ENCODE measurements around the gene PIR. TPM values are rescaled to one million over a fixed set of nuclear protein-coding genes. Genes with fewer than 3 reads are reported as not detected.

PIR gene
- polyA plus RNA-seq, 1 donor from 2014 or later = 0.81 TPM

- Histone ChIP-seq H3K27me3 (ENCODE audit: insufficient read depth, low read depth, low read length) (no peaks in the 10 kb centered on the region), H4K20me1 (ENCODE audit: insufficient read depth) (no peaks in the 10 kb centered on the region)
- no peak for TF ChIP-seq CTCF (IDR thresholded peaks at IDR 0.05; ENCODE audit: poor library complexity, severe bottlenecking)
- no peak for TF ChIP-seq SMC3 (conservative IDR thresholded peaks at IDR 0.05; ENCODE audit: poor library complexity)
- TF ChIP-seq REST (IDR thresholded peaks at IDR 0.05; ENCODE audit: borderline replicate concordance) = no peak
- no peak for TF ChIP-seq RAD21 (conservative IDR thresholded peaks at IDR 0.05)
- TF ChIP-seq MXI1 (conservative IDR thresholded peaks at IDR 0.05; ENCODE audit: poor library complexity, severe bottlenecking) = no peak
- TF ChIP-seq TAF1 (IDR thresholded peaks at IDR 0.05; ENCODE audit: low read depth) = no peak
- no peak for TF ChIP-seq EP300 (conservative IDR thresholded peaks at IDR 0.05; ENCODE audit: poor library complexity, severe bottlenecking)
Observed at GRCh38 chrX:15340867-15341266, 152.3 kb downstream of the PIR start.

GRCh38 chrX:15336023-15336413 is 157.1 kb downstream of the PIR start:
- H3K36me3 ChIP-seq (ENCODE audit: insufficient read depth, low read length) = no peaks in the 10 kb centered on the region
- no peaks in the 10 kb centered on the region for H3K9me2 ChIP-seq (ENCODE audit: insufficient read depth, low read length)
- no peaks in the 10 kb centered on the region for H3K27me3 ChIP-seq (ENCODE audit: insufficient read depth, low read depth, low read length)
- no peak for TF ChIP-seq MXI1 (conservative IDR thresholded peaks at IDR 0.05; ENCODE audit: poor library complexity, severe bottlenecking)
- no peak for TF ChIP-seq EP300 (conservative IDR thresholded peaks at IDR 0.05; ENCODE audit: poor library complexity, severe bottlenecking)
- no peak for TF ChIP-seq CTCF (IDR thresholded peaks at IDR 0.05; ENCODE audit: poor library complexity, severe bottlenecking)
- TF ChIP-seq RAD21 (conservative IDR thresholded peaks at IDR 0.05) = no peak
- TF ChIP-seq SMC3 (conservative IDR thresholded peaks at IDR 0.05; ENCODE audit: poor library complexity) = no peak
- no peak for TF ChIP-seq REST (IDR thresholded peaks at IDR 0.05; ENCODE audit: borderline replicate concordance)
- TF ChIP-seq POLR2AphosphoS5 (IDR thresholded peaks at IDR 0.05) = no peak
- TF ChIP-seq TAF1 (IDR thresholded peaks at IDR 0.05; ENCODE audit: low read depth) = no peak
- no peaks in the 10 kb centered on the region for H3K9me3 ChIP-seq (ENCODE audit: low read length)
- H3K4me3 ChIP-seq (ENCODE audit: low read length) = peak overlapping the region; percentile 81
- H4K20me1 ChIP-seq (ENCODE audit: insufficient read depth) = no peaks in the 10 kb centered on the region
- H2AFZ ChIP-seq (ENCODE audit: low read depth, low read length) = peak overlapping the region; percentile 33
- H3K9ac ChIP-seq (ENCODE audit: low read length) = peak overlapping the region; percentile 46
- no peak overlapping the region for H3K27ac ChIP-seq (ENCODE audit: low read length)
- H3K4me2 ChIP-seq (ENCODE audit: low read length) = peak overlapping the region; percentile 70
- H3F3A ChIP-seq (ENCODE audit: insufficient read depth, low read length, poor library complexity, severe bottlenecking) = no peaks in the 10 kb centered on the region
- H3K79me2 ChIP-seq (replicated peaks; ENCODE audit: insufficient read depth, low read length) = peaks cover 5% of the 10 kb centered on the region

More at GRCh38 chrX:15340867-15341266, 152.3 kb downstream of the PIR start:
- Histone ChIP-seq H2AFZ (ENCODE audit: low read depth, low read length) (no peak overlapping the region), H3K9me2 (ENCODE audit: insufficient read depth, low read length) (no peaks in the 10 kb centered on the region), H3K4me2 (ENCODE audit: low read length) (no peak overlapping the region), H3K79me2 (replicated peaks; ENCODE audit: insufficient read depth, low read length) (no peaks in the 10 kb centered on the region), H3K4me3 (ENCODE audit: low read length) (no peak overlapping the region), H3F3A (ENCODE audit: insufficient read depth, low read length, poor library complexity, severe bottlenecking) (no peaks in the 10 kb centered on the region), H3K36me3 (ENCODE audit: insufficient read depth, low read length) (no peaks in the 10 kb centered on the region), H3K9me3 (ENCODE audit: low read length) (no peaks in the 10 kb centered on the region), H3K9ac (ENCODE audit: low read length) (no peak overlapping the region), H3K27ac (ENCODE audit: low read length) (no peak overlapping the region)

Data from neural cell (in vitro differentiated cells).